Amygdala (tissue), 56 donors: ENCODE measurements around the gene FOXO3.
"Not testable (repeated sequence)": the region's sequence is repeated elsewhere in the genome, so short reads cannot be mapped to it uniquely, and the experiment has no call there.

ENCODE experiments used
- DNase-seq, 56 donors: peaks; one replicate each; lab custom pipeline; 2025; lab: John Stamatoyannopoulos, UW

The FOXO3 gene

DNA sequence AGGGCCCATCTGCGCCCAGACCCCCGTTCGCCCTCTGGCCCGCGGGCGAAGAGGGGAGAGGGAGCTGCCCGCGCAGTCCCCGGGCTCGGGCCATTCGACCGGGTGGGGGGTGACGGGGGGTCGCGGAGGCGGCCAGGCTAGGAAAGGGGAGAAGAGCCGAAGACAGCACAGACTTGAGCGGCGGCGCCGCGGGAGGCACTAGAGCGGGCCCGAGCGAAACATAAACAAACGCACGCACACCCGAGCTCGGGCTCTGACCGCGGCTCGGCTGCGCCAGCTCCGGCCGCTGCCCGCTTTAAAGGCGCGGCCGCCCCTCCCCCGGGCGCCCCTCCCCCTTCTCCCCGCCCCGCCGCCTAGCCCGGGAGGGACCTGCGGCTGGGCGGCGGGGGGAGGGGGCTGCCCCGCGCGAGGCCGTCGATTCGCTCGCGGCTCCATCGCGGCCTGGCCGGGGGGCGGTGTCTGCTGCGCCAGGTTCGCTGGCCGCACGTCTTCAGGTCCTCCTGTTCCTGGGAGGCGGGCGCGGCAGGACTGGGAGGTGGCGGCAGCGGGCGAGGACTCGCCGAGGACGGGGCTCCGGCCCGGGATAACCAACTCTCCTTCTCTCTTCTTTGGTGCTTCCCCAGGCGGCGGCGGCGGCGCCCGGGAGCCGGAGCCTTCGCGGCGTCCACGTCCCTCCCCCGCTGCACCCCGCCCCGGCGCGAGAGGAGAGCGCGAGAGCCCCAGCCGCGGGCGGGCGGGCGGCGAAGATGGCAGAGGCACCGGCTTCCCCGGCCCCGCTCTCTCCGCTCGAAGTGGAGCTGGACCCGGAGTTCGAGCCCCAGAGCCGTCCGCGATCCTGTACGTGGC lies at the start of gene FOXO3:
FOXO3 (plus strand) TSS at position 455 of the 846 bp plus-strand sequence; CDS start at position 747, 292 bp downstream.
- DNase-seq, result peak in 55 of 56 donors; percentile 25 to 90 (median 77)

GRCh38 chr6:108518714-108519576 lies 41.8 kb upstream of the FOXO3 start:
- no peak for DNase-seq

GRCh38 chr6:108521616-108522107 lies 39.1 kb upstream of the FOXO3 start:
- no peak for DNase-seq

DNA sequence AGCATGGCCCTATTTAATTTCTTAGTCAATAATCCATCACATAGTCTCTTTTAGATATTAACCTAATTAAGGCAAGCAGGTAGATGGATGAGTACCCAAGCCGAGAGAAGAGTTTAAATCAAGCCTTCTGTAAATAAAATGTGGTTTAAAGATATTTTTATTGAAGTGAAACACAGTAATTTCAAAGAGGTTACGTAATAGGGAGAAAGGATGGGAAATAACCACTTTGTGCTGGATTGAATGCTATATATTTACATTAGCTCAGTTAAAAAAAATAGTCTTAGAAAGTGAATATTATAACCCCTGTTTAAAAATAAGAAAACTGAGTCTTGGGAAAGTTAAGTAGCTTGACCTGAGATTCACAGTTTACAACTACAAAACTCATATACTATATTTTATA lies 37.0 kb upstream of the FOXO3 start:
- DNase-seq, result no peak

GRCh38 chr6:108524528-108525248 lies 36.0 kb upstream of the FOXO3 start:
- no peak for DNase-seq

DNA sequence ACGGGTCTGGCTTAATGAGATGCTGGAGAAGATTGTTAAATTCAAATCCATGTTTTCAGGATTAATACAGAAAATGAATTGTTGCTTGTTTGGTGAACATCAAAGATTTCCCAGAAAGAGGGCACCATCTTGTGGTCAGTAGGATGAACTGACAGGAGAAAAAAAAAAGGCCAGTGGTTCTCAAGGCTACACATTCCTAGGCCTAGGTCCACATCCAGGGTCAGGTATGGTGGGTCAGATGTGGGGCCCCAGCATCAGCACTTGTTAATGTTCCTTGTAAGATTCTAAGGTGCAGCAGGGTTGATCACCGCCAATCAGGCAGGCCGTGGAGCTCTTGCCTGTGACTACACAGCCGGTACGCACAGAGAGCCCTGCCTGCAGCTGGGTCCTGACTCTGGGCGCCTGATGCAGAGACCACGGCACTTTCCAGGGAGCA lies 34.0 kb upstream of the FOXO3 start:
- peak in 4 of 56 donors; percentile 3 to 7 (median 4) for DNase-seq

- no peak for DNase-seq
Measured at GRCh38 chr6:108528878-108529277, 31.8 kb upstream of the FOXO3 start.

DNA sequence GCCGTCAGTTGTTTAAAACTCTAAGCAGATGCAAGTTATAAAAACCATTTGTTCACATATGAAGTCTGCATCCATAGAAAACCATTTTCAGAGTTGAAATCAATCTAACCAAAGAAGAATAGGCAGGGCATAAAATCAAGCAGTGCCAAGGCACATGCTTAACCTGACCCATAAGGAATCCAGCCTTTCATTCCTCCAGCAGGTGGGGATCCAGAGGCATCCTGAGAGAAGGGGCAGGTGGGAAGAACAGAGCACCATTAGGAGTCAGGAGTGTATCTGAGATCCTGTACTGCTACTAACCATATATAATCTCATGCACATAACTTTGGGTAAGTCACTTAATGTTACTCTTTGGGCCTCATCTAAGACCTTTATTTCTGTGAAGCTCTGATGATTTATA lies 29.4 kb upstream of the FOXO3 start:
- DNase-seq, result no peak

- DNase-seq, result no peak
Measured at GRCh38 chr6:108535114-108535742, 25.5 kb upstream of the FOXO3 start.

- DNase-seq, result not testable (repeated sequence)
Measured at GRCh38 chr6:108535920-108536535, 24.7 kb upstream of the FOXO3 start.

DNA sequence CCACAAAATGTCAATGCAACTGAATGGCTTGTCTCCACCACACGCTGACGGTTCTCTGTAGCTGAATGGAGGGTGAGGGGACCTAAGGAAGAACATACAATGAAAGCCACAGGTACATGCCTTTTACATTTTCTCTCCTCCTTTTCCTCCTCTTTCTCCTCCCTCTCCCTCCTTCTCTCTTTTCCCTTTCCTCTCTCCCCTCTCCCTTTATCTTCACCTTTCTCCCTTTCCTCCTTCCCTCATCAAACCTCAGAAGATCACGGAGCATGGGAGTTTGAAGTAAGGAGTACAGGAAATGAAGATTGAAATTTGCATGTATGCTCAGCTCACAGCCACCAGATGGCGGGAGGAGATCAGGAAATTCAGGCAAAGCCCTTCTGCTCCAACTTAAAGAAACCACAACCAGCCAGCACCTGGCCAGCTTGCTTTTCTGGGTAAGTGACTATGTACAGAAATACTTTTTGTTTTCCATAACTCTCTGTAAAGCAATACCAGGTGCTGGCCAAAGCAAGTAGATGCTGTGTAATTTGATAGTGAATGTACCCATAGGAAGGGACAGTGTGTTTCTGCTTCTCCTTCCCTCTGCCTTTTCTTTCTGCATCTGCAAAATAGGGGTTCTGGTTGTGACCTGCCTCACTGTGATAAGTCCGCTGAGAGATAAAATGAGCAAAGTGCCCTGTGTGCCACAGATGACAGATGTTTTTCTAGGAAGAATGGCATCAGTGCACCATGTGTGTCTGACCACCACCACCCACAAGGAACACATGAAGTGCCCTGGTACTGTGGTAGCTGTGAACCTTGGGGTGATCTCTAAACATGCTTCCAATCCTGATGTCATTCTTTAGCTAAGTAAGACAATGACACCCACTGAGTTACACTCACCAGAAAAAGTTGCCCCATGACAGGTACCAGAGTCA lies 18.6 kb upstream of the FOXO3 start:
- peak in 43 of 56 donors; percentile 2 to 79 (median 40) for DNase-seq

- no peak for DNase-seq
Measured at GRCh38 chr6:108543175-108543940, 17.4 kb upstream of the FOXO3 start.

DNA sequence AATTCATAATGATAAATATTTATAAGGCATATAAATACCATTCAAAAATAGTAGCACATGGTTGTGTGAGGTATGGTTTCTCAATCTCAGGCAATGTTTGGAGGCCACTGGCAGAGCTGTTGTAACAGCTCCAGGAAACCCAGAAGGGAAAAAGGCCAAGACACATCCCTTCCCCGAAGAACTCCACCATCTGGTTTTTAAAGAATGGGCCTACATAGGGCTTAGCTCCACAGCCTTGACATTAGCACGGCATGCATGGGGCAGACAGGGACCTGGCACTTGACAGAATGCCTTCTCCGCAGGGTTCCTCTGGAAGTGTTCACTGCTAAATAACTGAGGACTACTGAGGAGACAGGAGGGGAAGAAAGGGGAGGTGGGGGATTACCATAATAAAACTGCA lies 16.1 kb upstream of the FOXO3 start:
- no peak for DNase-seq

- no peak for DNase-seq
Measured at GRCh38 chr6:108546079-108547049, 14.4 kb upstream of the FOXO3 start.

DNA sequence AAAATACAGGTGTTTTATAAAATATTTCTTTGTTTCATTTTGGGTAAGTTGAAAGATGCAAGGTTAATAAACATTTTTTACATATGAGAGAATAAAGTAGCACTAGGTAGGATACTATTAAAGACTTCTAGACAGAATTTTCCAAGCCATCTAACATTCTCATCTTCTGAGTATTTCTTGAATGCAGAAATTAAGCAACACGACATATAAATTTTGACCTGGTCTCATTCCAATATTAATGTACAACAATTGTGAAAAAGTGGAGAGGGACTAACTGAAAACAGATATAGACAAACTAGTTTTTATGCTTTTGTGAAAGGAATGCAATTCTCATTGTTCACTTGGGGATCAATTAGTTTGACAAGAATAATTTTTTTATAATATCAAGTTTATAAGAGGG lies 11.5 kb upstream of the FOXO3 start:
- DNase-seq, result no peak

DNA sequence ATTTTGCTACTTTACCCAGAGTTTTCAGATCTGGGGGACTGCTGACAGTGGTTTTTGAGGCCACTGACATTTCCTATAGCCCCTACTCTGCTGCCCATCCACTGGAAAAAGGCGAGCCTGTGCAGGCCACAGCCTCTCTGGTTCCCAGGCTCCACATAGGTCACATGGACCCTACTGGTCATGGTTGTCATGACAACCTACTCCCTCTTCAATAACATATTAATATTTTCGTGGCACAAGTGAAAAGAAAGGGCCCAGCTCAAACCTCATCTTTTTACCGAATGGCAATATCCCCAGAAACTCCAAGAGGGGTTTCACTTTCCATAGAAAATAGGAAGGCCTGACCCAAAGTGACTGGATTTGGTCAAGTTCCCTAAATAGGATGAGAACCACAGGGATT lies 11.0 kb upstream of the FOXO3 start:
- DNase-seq, result no peak

DNA sequence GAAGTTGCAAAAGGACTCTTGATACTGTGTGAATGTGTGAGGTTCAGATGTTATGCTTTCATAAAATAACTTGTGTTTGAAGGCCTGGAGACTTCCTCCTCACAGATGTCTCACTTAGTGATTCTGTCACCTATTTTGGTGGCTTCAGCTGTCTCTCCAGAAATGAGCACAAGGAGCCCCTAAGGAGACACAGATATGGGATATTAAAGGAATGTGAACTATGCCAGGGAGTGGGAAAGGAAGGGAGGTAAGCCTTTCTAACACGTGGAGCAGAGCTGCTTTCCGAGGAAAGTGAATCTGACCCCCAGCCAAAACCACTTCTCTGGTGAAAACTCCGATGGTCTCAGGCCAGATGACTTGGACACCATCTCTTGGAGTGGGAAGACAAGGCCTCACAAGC lies 10.5 kb upstream of the FOXO3 start:
- DNase-seq, result no peak
